Measurements from ENCODE around the gene E4F1. TPM values are rescaled to one million over a fixed set of nuclear protein-coding genes. Genes with fewer than 3 reads are reported as not detected.

E4F1 gene
- total and polyA plus RNA-seq, 9 of the 15 experiments (the other 6 are each of a cell fraction or from before 2014, with no cell fraction given), result 0.48 to 94.9 (median 20.4) TPM

DNA sequence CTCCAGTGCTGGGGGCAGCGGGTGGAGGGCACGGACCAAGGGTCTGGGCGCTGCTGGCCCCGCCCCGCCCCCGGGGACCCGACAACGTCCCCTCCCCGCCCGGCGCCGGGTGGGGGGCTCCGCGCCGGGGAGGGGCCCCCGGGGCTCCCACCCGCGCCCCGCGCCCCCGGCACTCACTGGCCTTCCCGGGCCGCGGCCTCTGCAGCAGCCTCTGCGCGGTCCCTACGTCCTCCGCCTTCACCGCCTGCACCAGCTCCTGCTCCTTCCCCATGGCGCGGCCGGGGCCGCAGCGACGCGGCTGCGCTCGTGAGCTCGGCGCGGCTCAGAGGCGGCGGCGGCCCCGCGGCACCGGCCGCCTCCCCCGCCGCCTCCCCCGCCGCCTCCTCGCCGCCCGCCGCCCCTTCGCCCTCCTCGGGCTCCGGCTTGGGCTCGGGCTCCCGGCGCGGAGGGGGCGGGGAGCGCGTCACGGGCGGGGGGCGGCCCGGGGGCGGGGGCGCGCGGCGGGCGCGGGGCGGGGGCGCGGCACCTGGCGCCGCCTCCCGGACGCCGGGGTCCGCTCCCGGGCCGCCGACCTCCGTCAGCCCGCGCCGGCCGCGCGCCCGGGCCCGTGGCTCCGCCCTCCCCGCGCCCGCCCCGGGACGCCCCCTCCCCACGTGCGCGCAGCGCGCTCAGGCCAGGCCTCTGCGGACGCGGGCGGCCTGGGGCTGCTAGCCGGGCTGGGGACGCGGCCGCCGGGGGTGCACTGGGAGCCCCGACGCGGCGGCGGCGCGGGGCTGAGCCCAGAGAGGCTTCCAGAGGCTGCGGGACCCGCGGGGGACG, 27.0 kb upstream of the E4F1 start, which contains the start of gene CASKIN1 (continued):
- TF ChIP-seq, protein P1, sequence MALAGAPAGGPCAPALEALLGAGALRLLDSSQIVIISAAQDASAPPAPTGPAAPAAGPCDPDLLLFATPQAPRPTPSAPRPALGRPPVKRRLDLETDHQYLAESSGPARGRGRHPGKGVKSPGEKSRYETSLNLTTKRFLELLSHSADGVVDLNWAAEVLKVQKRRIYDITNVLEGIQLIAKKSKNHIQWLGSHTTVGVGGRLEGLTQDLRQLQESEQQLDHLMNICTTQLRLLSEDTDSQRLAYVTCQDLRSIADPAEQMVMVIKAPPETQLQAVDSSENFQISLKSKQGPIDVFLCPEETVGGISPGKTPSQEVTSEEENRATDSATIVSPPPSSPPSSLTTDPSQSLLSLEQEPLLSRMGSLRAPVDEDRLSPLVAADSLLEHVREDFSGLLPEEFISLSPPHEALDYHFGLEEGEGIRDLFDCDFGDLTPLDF (CRISPR knock-in tag; IDR thresholded peaks at IDR 0.05), result no peak
- TF ChIP-seq NFATC3 (IDR thresholded peaks at IDR 0.05), result no peak
- no peak for TF ChIP-seq NR3C1 (CRISPR knock-in tag; IDR thresholded peaks at IDR 0.05)
- TF ChIP-seq, protein P2, sequence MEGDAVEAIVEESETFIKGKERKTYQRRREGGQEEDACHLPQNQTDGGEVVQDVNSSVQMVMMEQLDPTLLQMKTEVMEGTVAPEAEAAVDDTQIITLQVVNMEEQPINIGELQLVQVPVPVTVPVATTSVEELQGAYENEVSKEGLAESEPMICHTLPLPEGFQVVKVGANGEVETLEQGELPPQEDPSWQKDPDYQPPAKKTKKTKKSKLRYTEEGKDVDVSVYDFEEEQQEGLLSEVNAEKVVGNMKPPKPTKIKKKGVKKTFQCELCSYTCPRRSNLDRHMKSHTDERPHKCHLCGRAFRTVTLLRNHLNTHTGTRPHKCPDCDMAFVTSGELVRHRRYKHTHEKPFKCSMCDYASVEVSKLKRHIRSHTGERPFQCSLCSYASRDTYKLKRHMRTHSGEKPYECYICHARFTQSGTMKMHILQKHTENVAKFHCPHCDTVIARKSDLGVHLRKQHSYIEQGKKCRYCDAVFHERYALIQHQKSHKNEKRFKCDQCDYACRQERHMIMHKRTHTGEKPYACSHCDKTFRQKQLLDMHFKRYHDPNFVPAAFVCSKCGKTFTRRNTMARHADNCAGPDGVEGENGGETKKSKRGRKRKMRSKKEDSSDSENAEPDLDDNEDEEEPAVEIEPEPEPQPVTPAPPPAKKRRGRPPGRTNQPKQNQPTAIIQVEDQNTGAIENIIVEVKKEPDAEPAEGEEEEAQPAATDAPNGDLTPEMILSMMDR (IDR thresholded peaks at IDR 0.05 in 2 of 3, conservative IDR thresholded peaks at IDR 0.05 in 1 of 3; ENCODE audit: insufficient read depth in 2 of 3, low read depth in 1 of 3, low read length in 3 of 3), result no peak
- no peak for TF ChIP-seq MYBL2 (IDR thresholded peaks at IDR 0.05; ENCODE audit: low read depth)
- TF ChIP-seq MYBL2 (CRISPR knock-in tag; IDR thresholded peaks at IDR 0.05; ENCODE audit: borderline replicate concordance), result no peak
- peak; percentile 36; the same call in 1 of the 2 replicates for TF ChIP-seq PHF8 (IDR thresholded peaks at IDR 0.05; ENCODE audit: borderline replicate concordance, low read length)
- TF ChIP-seq, protein P3, sequence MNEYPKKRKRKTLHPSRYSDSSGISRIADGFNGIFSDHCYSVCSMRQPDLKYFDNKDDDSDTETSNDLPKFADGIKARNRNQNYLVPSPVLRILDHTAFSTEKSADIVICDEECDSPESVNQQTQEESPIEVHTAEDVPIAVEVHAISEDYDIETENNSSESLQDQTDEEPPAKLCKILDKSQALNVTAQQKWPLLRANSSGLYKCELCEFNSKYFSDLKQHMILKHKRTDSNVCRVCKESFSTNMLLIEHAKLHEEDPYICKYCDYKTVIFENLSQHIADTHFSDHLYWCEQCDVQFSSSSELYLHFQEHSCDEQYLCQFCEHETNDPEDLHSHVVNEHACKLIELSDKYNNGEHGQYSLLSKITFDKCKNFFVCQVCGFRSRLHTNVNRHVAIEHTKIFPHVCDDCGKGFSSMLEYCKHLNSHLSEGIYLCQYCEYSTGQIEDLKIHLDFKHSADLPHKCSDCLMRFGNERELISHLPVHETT (CRISPR knock-in tag; conservative IDR thresholded peaks at IDR 0.05 in 1 of 2, IDR thresholded peaks at IDR 0.05 in 1 of 2), result no peak
- TF ChIP-seq ATF1 (CRISPR knock-in tag; IDR thresholded peaks at IDR 0.05), result no peak
- TF ChIP-seq ATF1 (tag; IDR thresholded peaks at IDR 0.05), result no peak
- no peak for TF ChIP-seq FIP1L1 (IDR thresholded peaks at IDR 0.05; ENCODE audit: low read depth, low read length, poor library complexity, severe bottlenecking)
- no peak for TF ChIP-seq KLF10 (CRISPR knock-in tag; IDR thresholded peaks at IDR 0.05)
- TF ChIP-seq POLR2G (IDR thresholded peaks at IDR 0.05; ENCODE audit: low read depth, low read length), result peak; percentile 61
- TF ChIP-seq, protein P4, sequence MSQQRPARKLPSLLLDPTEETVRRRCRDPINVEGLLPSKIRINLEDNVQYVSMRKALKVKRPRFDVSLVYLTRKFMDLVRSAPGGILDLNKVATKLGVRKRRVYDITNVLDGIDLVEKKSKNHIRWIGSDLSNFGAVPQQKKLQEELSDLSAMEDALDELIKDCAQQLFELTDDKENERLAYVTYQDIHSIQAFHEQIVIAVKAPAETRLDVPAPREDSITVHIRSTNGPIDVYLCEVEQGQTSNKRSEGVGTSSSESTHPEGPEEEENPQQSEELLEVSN (IDR thresholded peaks at IDR 0.05; ENCODE audit: borderline replicate concordance in 1 of 2, extremely low read depth in 1 of 2, insufficient read depth in 1 of 2, insufficient read length in 1 of 2, low read depth in 1 of 2, low read length in 1 of 2, poor library complexity in 1 of 2, severe bottlenecking in 1 of 2), result peak in 1 of 2 experiments; percentile 58
- TF ChIP-seq ZNF431 (CRISPR knock-in tag; IDR thresholded peaks at IDR 0.05), result no peak
- TF ChIP-seq SP2 (IDR thresholded peaks at IDR 0.05; ENCODE audit: extremely low read depth, low read depth, low read length, poor library complexity, severe bottlenecking), result no peak

All from K562 (cell line).